Suprapubic skin (tissue), 4 donors: ENCODE data around the gene FLVCR1. TPM values are rescaled to one million over a fixed set of nuclear protein-coding genes. Genes with fewer than 3 reads are reported as not detected.

Experiments
- DNase-seq, 2 donors: peaks; one replicate each; pipeline ENCODE4 v3.0.0-alpha.2; 2019; ENCODE audit warnings: low spot score in 2 of 2
- H3K27ac ChIP-seq: fragments of 200-600 bp; sonication (generic); one replicate; pipeline ENCODE4 v1.5.1; 2019
- H3K27me3 ChIP-seq: fragments of 200-600 bp; sonication (generic); one replicate; pipeline ENCODE4 v1.5.1; 2019
- H3K36me3 ChIP-seq: fragments of 200-600 bp; sonication (generic); one replicate; pipeline ENCODE4 v1.5.1; 2019
- H3K4me1 ChIP-seq: fragments of 200-600 bp; sonication (generic); one replicate; pipeline ENCODE4 v1.5.1; 2019
- H3K4me3 ChIP-seq: fragments of 200-600 bp; sonication (generic); one replicate; pipeline ENCODE4 v1.5.1; 2019; ENCODE audit warnings: mild to moderate bottlenecking
- H3K9me3 ChIP-seq: fragments of 200-600 bp; sonication (generic); one replicate; pipeline ENCODE4 v1.5.1; 2019
- EP300 ChIP-seq: sonication (generic); formaldehyde crosslinking; IDR thresholded peaks from one replicate; pipeline ENCODE4 v1.6.1; 2017; ENCODE audit warnings: antibody characterized with exemption
- POLR2A ChIP-seq, 2 donors: fragments of 450-650 bp; IDR thresholded peaks; one replicate each; pipeline ENCODE4 v1.6.1; 2017; ENCODE audit warnings: antibody characterized with exemption in 2 of 2, mild to moderate bottlenecking in 2 of 2, moderate library complexity in 2 of 2
- POLR2AphosphoS5 ChIP-seq, 3 donors: sonication (generic); formaldehyde crosslinking; IDR thresholded peaks; one replicate each; pipeline ENCODE4 v1.6.1; 2017; ENCODE audit warnings: antibody characterized with exemption in 3 of 3
- WGBS: methylation state at CpG from one replicate; pipeline ENCODE4 v1.1.5; 2018; 5-methylcytosine and 5-hydroxymethylcytosine counted together
- total RNA-seq, 4 donors: library from RNA; depleted of rRNA; stranded (reverse); fragments of >200 nt; gene quantifications; one replicate each; pipeline ENCODE4 v1.1.0, GENCODE V29; 2016
- TF ChIP-seq, protein P1 (sequence below), 2 donors: fragments of 200-600 bp in 1 of 2; fragments of 450-650 bp in 1 of 2; sonication (generic) in 1 of 2; IDR thresholded peaks; one replicate each; pipeline ENCODE4 v1.5.1; 2016 to 2019; ENCODE audit warnings: antibody characterized with exemption in 2 of 2, mild to moderate bottlenecking in 1 of 2, moderate library complexity in 1 of 2

The FLVCR1 gene
- total RNA-seq, 4 donors from 2014 or later, result 4.3 to 8.5 (median 6.3) TPM

GRCh38 chr1:212822956-212823355, 35.1 kb upstream of the FLVCR1 start:
- no peak for DNase-seq
- Histone ChIP-seq H3K9me3 (peaks cover 8% of the 10 kb centered on the region), H3K27me3 (no peaks in the 10 kb centered on the region), H3K4me1 (no peaks in the 10 kb centered on the region), H3K36me3 (no peaks in the 10 kb centered on the region), H3K27ac (no peak overlapping the region), H3K4me3 (no peak overlapping the region)
- TF ChIP-seq POLR2AphosphoS5 (IDR thresholded peaks at IDR 0.05), result no peak
- TF ChIP-seq, protein P1, sequence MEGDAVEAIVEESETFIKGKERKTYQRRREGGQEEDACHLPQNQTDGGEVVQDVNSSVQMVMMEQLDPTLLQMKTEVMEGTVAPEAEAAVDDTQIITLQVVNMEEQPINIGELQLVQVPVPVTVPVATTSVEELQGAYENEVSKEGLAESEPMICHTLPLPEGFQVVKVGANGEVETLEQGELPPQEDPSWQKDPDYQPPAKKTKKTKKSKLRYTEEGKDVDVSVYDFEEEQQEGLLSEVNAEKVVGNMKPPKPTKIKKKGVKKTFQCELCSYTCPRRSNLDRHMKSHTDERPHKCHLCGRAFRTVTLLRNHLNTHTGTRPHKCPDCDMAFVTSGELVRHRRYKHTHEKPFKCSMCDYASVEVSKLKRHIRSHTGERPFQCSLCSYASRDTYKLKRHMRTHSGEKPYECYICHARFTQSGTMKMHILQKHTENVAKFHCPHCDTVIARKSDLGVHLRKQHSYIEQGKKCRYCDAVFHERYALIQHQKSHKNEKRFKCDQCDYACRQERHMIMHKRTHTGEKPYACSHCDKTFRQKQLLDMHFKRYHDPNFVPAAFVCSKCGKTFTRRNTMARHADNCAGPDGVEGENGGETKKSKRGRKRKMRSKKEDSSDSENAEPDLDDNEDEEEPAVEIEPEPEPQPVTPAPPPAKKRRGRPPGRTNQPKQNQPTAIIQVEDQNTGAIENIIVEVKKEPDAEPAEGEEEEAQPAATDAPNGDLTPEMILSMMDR (IDR thresholded peaks at IDR 0.05), result no peak
- 85% methylated on average over 3 of the region's 3 CpGs for WGBS

- peaks cover 8% of the 10 kb centered on the region for H3K9me3 ChIP-seq
- no peaks in the 10 kb centered on the region for H3K27me3 ChIP-seq
- no peaks in the 10 kb centered on the region for H3K4me1 ChIP-seq
- H3K4me3 ChIP-seq, result no peak overlapping the region
- no peak for DNase-seq
- H3K27ac ChIP-seq, result no peak overlapping the region
- 98% methylated on average over 16 of the region's 16 CpGs for WGBS
- H3K36me3 ChIP-seq, result no peaks in the 10 kb centered on the region
- TF ChIP-seq EP300 (no peak), POLR2AphosphoS5 (IDR thresholded peaks at IDR 0.05) (no peak)
These were observed 33.9 kb upstream of the FLVCR1 start for GRCh38 chr1:212824201-212824600.

DNA sequence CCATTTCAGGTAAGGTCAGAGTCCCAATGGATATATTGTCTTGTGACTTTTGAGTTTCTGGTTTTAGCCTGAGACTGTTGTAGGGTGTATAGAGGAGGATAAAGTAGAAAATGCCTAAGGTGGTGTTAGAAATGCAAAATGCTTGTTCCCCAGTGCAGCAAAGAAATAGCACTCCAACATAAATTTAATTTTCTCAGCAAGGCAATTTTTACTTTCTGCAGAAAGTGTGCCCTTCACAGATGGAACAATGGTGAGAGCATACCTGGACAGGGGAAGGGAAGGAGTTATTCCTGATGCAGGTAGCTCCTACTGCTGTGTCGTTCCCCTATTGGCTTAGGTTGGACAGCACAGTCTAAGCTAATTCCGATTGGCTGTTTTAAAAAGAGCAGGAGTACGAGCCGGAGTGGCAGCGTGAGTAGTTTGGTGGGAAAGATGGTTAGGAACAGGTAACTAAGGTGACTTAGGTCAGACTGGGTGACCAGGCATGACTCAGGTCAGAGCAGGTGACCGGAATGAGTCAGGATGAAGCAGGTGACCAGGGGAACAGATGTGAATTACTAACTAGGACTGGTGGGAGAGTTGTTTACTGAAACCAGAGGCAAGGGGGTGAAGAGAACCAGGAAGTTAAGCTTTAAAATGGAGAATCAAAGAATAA, 32.1 kb upstream of the FLVCR1 start:
- Histone ChIP-seq H3K27me3 (no peaks in the 10 kb centered on the region), H3K4me3 (no peak overlapping the region), H3K4me1 (no peaks in the 10 kb centered on the region), H3K36me3 (no peaks in the 10 kb centered on the region), H3K9me3 (peaks cover 8% of the 10 kb centered on the region), H3K27ac (no peak overlapping the region)
- DNase-seq, result no peak
- WGBS, result 97% methylated on average over 6 of the region's 6 CpGs
- TF ChIP-seq EP300 (no peak), POLR2A (IDR thresholded peaks at IDR 0.05) (no peak), POLR2AphosphoS5 (IDR thresholded peaks at IDR 0.05) (no peak)
- TF ChIP-seq, protein P1 (IDR thresholded peaks at IDR 0.05), result no peak

DNA sequence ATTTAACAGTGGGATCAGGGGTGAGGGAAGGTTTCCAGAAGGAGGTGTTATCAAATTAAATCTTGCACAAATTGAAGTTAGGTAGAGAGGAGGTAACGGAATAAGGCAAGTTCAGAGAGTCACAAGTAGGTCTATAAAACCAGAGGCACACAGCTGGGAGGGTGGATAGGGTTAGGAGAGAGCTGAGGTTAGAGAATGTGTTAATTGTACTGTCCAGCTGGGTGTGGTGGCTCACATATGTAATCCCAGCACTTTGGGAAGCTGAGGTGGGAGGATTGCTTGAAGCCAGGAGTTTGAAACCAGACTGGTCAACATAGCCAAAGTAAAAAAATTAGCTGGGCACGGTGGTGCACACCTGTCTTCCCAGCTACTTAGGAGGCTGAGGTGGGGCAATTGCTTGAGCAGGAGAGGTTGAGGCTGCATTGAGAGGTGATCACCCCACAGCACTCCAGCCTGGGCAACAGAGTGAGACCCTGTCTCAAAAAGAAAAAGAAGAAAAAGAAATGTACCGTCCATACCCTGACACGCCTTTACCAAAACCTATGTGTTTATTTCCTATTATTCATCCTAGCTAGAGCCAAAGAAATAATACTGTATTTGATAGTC, 30.8 kb upstream of the FLVCR1 start:
- no peak for TF ChIP-seq EP300
- TF ChIP-seq, protein P1 (IDR thresholded peaks at IDR 0.05), result no peak
- TF ChIP-seq POLR2A (IDR thresholded peaks at IDR 0.05), result no peak
- no peak for TF ChIP-seq POLR2AphosphoS5 (IDR thresholded peaks at IDR 0.05)
- 95% methylated on average over 4 of the region's 4 CpGs for WGBS
- Histone ChIP-seq H3K27ac (no peak overlapping the region), H3K9me3 (peaks cover 8% of the 10 kb centered on the region), H3K4me3 (no peak overlapping the region), H3K36me3 (no peaks in the 10 kb centered on the region), H3K4me1 (no peaks in the 10 kb centered on the region), H3K27me3 (no peaks in the 10 kb centered on the region)
- no peak for DNase-seq

DNA sequence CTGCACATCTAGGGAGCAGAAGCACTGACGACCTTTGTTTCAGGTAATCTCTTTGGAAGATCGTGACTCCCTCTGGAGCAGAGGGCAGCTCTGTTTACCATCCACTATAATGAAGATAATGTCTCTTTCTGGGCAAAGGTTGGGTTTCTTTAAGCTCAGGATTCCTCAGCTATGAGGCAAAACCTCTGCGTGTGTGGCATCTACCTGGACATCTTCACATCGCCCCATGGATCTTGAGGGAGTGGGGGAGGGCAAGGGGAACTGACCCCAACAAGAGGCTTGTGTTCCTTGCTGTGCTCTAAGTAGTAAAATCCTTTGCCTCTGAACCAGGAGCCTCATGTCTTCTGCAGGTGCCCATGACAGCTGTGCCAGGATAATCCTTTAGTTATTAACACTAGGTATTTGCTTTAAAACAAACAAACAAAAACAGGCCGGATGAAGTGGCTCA, 30.2 kb upstream of the FLVCR1 start:
- Histone ChIP-seq H3K9me3 (peaks cover 8% of the 10 kb centered on the region), H3K4me1 (no peaks in the 10 kb centered on the region), H3K27me3 (no peaks in the 10 kb centered on the region), H3K27ac (no peak overlapping the region), H3K4me3 (no peak overlapping the region), H3K36me3 (no peaks in the 10 kb centered on the region)
- no peak for TF ChIP-seq POLR2A (IDR thresholded peaks at IDR 0.05)
- TF ChIP-seq, protein P1 (IDR thresholded peaks at IDR 0.05), result no peak
- TF ChIP-seq POLR2AphosphoS5 (IDR thresholded peaks at IDR 0.05), result no peak
- TF ChIP-seq EP300, result no peak
- 91% methylated on average over 5 of the region's 5 CpGs for WGBS
- no peak for DNase-seq
